PC-9 (cell line): ENCODE data around the gene GALR2.

Experiments
- EZH2 ChIP-seq: fragments of 200-600 bp; sonication (generic); IDR thresholded peaks from 2 replicates; pipeline ENCODE4 v1.8.0; 2017; ENCODE audit warnings: antibody characterized with exemption, low read depth
- TF ChIP-seq, protein P1 (sequence below): fragments of 200-600 bp; sonication (generic); conservative IDR thresholded peaks from 2 replicates; pipeline ENCODE4 v1.6.1; 2017; ENCODE audit warnings: mixed run types, antibody characterized with exemption, mild to moderate bottlenecking, moderate library complexity

DNA sequence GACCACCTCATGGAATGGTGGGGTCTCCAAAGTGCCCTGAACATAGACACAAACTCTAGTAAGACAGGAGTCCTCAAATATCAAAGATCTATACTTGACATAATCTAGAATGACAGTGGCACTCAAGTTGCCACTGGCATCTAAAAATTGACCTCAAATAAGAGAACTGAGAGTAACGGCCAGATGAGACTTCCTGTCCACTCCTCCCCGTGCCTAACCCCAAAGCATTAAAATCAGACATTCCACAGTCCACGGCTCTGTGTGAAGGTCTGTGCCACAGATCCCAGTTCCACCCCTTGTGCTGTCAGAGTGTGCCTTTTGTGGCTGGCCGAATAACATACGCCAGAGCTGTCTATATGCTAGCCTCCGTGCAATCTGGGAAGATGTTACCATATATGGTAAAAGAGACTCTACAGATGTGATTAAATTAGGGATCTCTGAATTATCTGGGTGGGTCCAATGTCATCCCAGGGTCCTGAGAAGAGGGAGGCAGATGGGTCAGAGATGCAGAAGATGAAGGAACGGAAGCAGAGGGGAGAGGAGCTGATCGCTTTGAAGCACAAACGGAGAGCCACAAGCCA is 26.5 kb upstream of the GALR2 start:
- TF ChIP-seq, protein P1, sequence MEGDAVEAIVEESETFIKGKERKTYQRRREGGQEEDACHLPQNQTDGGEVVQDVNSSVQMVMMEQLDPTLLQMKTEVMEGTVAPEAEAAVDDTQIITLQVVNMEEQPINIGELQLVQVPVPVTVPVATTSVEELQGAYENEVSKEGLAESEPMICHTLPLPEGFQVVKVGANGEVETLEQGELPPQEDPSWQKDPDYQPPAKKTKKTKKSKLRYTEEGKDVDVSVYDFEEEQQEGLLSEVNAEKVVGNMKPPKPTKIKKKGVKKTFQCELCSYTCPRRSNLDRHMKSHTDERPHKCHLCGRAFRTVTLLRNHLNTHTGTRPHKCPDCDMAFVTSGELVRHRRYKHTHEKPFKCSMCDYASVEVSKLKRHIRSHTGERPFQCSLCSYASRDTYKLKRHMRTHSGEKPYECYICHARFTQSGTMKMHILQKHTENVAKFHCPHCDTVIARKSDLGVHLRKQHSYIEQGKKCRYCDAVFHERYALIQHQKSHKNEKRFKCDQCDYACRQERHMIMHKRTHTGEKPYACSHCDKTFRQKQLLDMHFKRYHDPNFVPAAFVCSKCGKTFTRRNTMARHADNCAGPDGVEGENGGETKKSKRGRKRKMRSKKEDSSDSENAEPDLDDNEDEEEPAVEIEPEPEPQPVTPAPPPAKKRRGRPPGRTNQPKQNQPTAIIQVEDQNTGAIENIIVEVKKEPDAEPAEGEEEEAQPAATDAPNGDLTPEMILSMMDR, result no peak
- no peak for TF ChIP-seq EZH2
